Fibroblast of villous mesenchyme (primary cell): ENCODE results near the gene PCMTD2. TPM values are rescaled to one million over a fixed set of nuclear protein-coding genes. Genes with fewer than 3 reads are reported as not detected.

ENCODE experiments used
- DNase-seq: peaks from one replicate; pipeline ENCODE4 v3.0.0-alpha.2; 2010; ENCODE audit warnings: low read depth
- H3K4me3 ChIP-seq: 2 replicates; pipeline ENCODE4 v1.5.1; 2011; ENCODE audit warnings: low read depth, mild to moderate bottlenecking, low read length
- CTCF ChIP-seq: IDR thresholded peaks from 2 replicates; pipeline ENCODE4 v1.5.1; 2012; ENCODE audit warnings: low read depth, mild to moderate bottlenecking, low read length; ENCODE audit not compliant: insufficient read depth
- total RNA-seq: library from RNA; depleted of rRNA; stranded (reverse); fragments of >200 nt; gene quantifications from 2 replicates; pipeline ENCODE4 v1.2.3, GENCODE V29; 2012

The PCMTD2 gene
- total RNA-seq, 1 donor: 54.0 TPM

GRCh38 chr20:64258071-64258823 is 2.7 kb downstream of the PCMTD2 start:
- DNase-seq: peak; percentile 71
- no peak for TF ChIP-seq CTCF

DNA sequence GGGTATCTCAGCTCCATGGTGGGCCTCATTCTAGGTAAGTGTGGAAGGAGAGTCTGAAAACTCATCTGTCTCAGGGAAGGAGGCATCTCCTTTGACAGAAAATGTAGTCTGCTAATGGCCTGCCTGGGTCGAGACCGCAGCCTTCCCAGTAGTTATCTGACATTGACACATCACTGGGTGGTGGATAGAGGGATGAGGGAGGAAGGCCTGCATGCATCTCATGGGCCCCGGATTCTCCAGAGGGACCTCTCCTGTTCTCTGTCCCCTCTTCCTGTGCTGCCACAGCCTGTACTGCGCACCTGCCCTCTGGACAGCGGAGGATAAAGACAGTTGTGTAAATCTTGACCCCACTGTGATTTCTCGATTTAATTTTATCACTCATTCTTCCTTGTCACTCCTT is 4.7 kb downstream of the PCMTD2 start:
- TF ChIP-seq CTCF: no peak
- H3K4me3 ChIP-seq: no peak overlapping the region
- no peak for DNase-seq

More at GRCh38 chr20:64258071-64258823, 2.7 kb downstream of the PCMTD2 start:
- H3K4me3 ChIP-seq: no peak overlapping the region

DNA sequence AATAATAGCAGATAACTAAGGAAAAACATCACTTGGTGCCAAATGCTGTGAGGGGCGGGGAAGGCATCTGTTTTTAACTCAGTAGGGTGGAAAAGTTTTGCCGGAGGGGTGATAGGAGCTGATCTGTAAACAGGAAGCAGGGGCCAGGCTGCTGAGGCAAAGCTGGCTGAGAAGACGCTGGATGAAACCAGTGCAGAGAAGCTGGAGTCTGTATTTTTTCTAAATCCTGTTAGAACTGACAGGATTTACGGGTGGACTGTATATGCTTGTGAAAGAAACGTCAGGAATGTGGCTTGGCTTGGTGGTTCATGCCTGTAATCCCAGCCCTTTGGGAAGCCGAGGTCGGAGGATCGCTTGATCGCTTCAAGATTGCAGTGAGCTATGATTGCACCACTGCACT is 5.6 kb downstream of the PCMTD2 start:
- H3K4me3 ChIP-seq: peak overlapping the region; percentile 13

DNA sequence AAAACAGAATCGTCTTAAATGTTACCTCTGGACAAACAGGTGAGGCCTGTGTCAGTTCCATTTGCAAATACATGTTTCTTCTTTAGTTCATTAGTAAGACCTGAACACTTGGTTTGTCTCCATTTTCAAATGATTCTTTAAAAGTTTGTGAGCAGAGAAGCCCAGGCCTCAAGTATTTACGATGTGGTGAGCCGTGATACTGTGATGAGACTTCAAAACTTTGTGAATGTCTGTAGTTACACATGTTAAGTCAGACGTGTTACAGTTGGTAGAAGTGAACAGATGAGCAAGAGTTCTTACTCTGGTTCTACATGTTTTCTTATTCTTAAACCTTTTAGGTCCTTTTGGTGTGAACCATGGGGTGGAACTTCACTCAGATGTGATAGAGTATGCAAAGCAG is 8.5 kb downstream of the PCMTD2 start:
- no peak for TF ChIP-seq CTCF
- no peak overlapping the region for H3K4me3 ChIP-seq
- peak; percentile 74 for DNase-seq

More for the DNA sequence above, 5.6 kb downstream of the PCMTD2 start:
- no peak for TF ChIP-seq CTCF
- peak; percentile 97 for DNase-seq

- H3K4me3 ChIP-seq: no peak overlapping the region
- no peak for TF ChIP-seq CTCF
- DNase-seq: no peak
These were observed 9.7 kb downstream of the PCMTD2 start for GRCh38 chr20:64265201-64265600.

DNA sequence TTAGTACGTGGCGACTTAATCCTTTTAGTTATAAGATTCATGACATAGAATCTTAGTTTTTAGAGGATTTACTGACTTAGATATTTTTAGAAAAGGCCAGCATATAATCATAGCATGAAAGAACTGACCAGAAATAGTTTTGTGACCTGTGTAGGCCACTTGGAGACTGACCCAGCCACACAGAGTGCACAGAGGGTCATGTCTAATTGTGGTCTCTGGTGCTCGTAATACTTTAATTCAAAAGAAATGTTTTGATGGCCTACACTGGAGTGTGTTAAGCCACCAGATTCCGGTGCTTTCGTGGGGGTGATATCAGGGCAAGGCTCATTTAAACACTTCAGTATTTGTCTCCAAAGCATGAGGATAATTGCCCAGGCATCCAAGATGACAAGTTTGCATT is 11.4 kb downstream of the PCMTD2 start:
- no peak overlapping the region for H3K4me3 ChIP-seq
- TF ChIP-seq CTCF: no peak
- no peak for DNase-seq

GRCh38 chr20:64268174-64268573 is 12.6 kb downstream of the PCMTD2 start:
- no peak for DNase-seq
- no peak overlapping the region for H3K4me3 ChIP-seq
- no peak for TF ChIP-seq CTCF
